WTC11 (cell line): ENCODE measurements around the gene CUTC. TPM values are rescaled to one million over a fixed set of nuclear protein-coding genes. Genes with fewer than 3 reads are reported as not detected.

Source experiments
- ATAC-seq: fragments of 200-7000 bp; cut with Tn5 transposase; 2 replicates; pipeline ENCODE4 v1.10.0; 2021; ENCODE audit warnings: mild to moderate bottlenecking, moderate library complexity
- CTCF ChIA-PET: fragments of 300-600 bp; sonication (Branson Sonifier 250); formaldehyde crosslinking; loops from one replicate; lab custom pipeline; 2021; ENCODE audit warnings: antibody characterized with exemption; lab: Charles Lee
- POLR2A ChIA-PET: fragments of 350-600 bp; sonication (Branson Sonifier 250); formaldehyde crosslinking; loops from one replicate; lab custom pipeline; 2021; ENCODE audit warnings: antibody characterized with exemption; lab: Charles Lee
- DNase-seq: peaks from one replicate; pipeline ENCODE4 v3.0.0; 2021; ENCODE audit warnings: low spot score
- H3K27ac Mint-ChIP-seq: 2 replicates; pipeline ENCODE4 v1.8.0; 2021; ENCODE audit warnings: mixed read lengths
- H3K27me3 Mint-ChIP-seq: 2 replicates; pipeline ENCODE4 v1.8.0; 2021; ENCODE audit warnings: low read depth, mild to moderate bottlenecking, moderate library complexity, mixed read lengths
- H3K36me3 Mint-ChIP-seq: 2 replicates; pipeline ENCODE4 v1.8.0; 2021; ENCODE audit warnings: mixed read lengths
- H3K4me1 Mint-ChIP-seq: 2 replicates; pipeline ENCODE4 v1.8.0; 2022; ENCODE audit warnings: mixed read lengths
- H3K4me3 Mint-ChIP-seq: 2 replicates; pipeline ENCODE4 v1.8.0; 2021; ENCODE audit warnings: mild to moderate bottlenecking, moderate library complexity, mixed read lengths
- H3K9me3 Mint-ChIP-seq: 2 replicates; pipeline ENCODE4 v1.8.0; 2021; ENCODE audit warnings: mixed read lengths
- ELF4 ChIP-seq: sonication (generic); formaldehyde crosslinking; IDR thresholded peaks from 2 replicates; pipeline ENCODE4 v1.8.1; 2022; ENCODE audit warnings: low read depth, mild to moderate bottlenecking, moderate library complexity, missing genetic modification reagents
- FOXP1 ChIP-seq: sonication (generic); formaldehyde crosslinking; IDR thresholded peaks from 2 replicates; pipeline ENCODE4 v1.8.0; 2022; ENCODE audit warnings: missing genetic modification reagents, mild to moderate bottlenecking, moderate library complexity, borderline replicate concordance
- GTF2I ChIP-seq: fragments of 250-450 bp; sonication (Bioruptor Pico); conservative IDR thresholded peaks from 2 replicates; pipeline ENCODE4 v1.4.0; 2021; ENCODE audit warnings: mild to moderate bottlenecking
- IRF2 ChIP-seq: sonication (generic); formaldehyde crosslinking; IDR thresholded peaks from 2 replicates; pipeline ENCODE4 v1.8.0; 2022; ENCODE audit warnings: low read depth, missing genetic modification reagents, borderline replicate concordance
- JAZF1 ChIP-seq: fragments of 250-450 bp; sonication (Bioruptor Pico); IDR thresholded peaks from 2 replicates; pipeline ENCODE4 v1.9.0; 2021; ENCODE audit warnings: moderate library complexity, mild to moderate bottlenecking, inconsistent platforms
- NR1H2 ChIP-seq: sonication (generic); formaldehyde crosslinking; IDR thresholded peaks from 2 replicates; pipeline ENCODE4 v1.9.0; 2021; ENCODE audit warnings: mild to moderate bottlenecking, moderate library complexity, missing genetic modification reagents
- NR3C1 ChIP-seq: sonication (generic); formaldehyde crosslinking; conservative IDR thresholded peaks from 2 replicates; pipeline ENCODE4 v1.8.1; 2023; ENCODE audit warnings: low read depth, mild to moderate bottlenecking, missing genetic modification reagents
- PRRX2 ChIP-seq: fragments of 250-450 bp; sonication (Bioruptor Pico); IDR thresholded peaks from 2 replicates; pipeline ENCODE4 v1.8.0; 2021; ENCODE audit warnings: mild to moderate bottlenecking
- SMAD4 ChIP-seq: sonication (generic); formaldehyde crosslinking; IDR thresholded peaks from 2 replicates; pipeline ENCODE4 v1.8.0; 2022; ENCODE audit warnings: mild to moderate bottlenecking, missing genetic modification reagents
- TEAD1 ChIP-seq: sonication (generic); formaldehyde crosslinking; IDR thresholded peaks from 2 replicates; pipeline ENCODE4 v1.8.0; 2022; ENCODE audit warnings: mild to moderate bottlenecking, missing genetic modification reagents
- total RNA-seq: library from RNA; stranded (reverse); gene quantifications from 3 replicates; pipeline ENCODE4 v1.2.3, GENCODE V29; 2021
- TF ChIP-seq, protein P1 (sequence below): fragments of 250-450 bp; sonication (Bioruptor Pico); IDR thresholded peaks from 2 replicates; pipeline ENCODE4 v1.9.0; 2021; ENCODE audit warnings: mild to moderate bottlenecking, borderline replicate concordance
- TF ChIP-seq, protein P2 (sequence below): fragments of 250-450 bp; sonication (Bioruptor Pico); IDR thresholded peaks from 2 replicates; pipeline ENCODE4 v1.9.0; 2021; ENCODE audit warnings: mild to moderate bottlenecking
- TF ChIP-seq, protein P3 (sequence below): sonication (generic); formaldehyde crosslinking; IDR thresholded peaks from 2 replicates; pipeline ENCODE4 v1.8.1; 2023; ENCODE audit warnings: mild to moderate bottlenecking, moderate library complexity, missing genetic modification reagents
- TF ChIP-seq, protein P4 (sequence below): sonication (generic); formaldehyde crosslinking; IDR thresholded peaks from 2 replicates; pipeline ENCODE4 v1.8.1; 2022; ENCODE audit warnings: low read depth, missing genetic modification reagents, borderline replicate concordance
- TF ChIP-seq, protein P5 (sequence below): sonication (generic); formaldehyde crosslinking; IDR thresholded peaks from 2 replicates; pipeline ENCODE4 v1.8.0; 2023; ENCODE audit warnings: missing genetic modification reagents
- TF ChIP-seq, protein P6 (sequence below): sonication (generic); formaldehyde crosslinking; IDR thresholded peaks from 2 replicates; pipeline ENCODE4 v1.8.1; 2023; ENCODE audit warnings: mild to moderate bottlenecking, missing genetic modification reagents, moderate library complexity
- TF ChIP-seq, protein P7 (sequence below): sonication (generic); formaldehyde crosslinking; IDR thresholded peaks from 2 replicates; pipeline ENCODE4 v1.8.1; 2023; ENCODE audit warnings: mild to moderate bottlenecking, missing genetic modification reagents, borderline replicate concordance

The CUTC gene
- total RNA-seq, 1 experiment from 2014 or later = 28.6 TPM

DNA sequence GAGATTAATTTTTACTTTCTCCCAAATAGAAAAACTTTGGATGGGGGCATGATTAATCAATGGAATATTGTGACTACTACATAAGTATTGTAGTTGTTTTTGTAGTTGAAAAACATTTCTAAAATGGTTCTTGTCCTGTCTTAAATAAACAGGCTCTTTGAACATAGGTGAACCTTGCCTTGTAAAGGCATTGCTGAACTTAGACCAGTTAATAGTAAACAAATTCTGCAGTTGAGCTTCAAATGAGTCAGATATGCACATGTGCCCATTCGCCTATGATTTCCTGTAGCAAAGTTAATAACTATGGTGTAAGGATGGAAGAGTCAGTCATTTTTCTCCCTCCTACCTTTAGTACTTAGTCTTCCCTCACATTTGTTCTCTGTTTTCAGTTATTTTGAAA is 22.6 kb downstream of the CUTC start:
- H3K4me3 Mint-ChIP-seq = no peak overlapping the region
- peaks cover 54% of the 10 kb centered on the region for H3K36me3 Mint-ChIP-seq
- CTCF ChIA-PET = no interaction called here
- TF ChIP-seq, protein P1, sequence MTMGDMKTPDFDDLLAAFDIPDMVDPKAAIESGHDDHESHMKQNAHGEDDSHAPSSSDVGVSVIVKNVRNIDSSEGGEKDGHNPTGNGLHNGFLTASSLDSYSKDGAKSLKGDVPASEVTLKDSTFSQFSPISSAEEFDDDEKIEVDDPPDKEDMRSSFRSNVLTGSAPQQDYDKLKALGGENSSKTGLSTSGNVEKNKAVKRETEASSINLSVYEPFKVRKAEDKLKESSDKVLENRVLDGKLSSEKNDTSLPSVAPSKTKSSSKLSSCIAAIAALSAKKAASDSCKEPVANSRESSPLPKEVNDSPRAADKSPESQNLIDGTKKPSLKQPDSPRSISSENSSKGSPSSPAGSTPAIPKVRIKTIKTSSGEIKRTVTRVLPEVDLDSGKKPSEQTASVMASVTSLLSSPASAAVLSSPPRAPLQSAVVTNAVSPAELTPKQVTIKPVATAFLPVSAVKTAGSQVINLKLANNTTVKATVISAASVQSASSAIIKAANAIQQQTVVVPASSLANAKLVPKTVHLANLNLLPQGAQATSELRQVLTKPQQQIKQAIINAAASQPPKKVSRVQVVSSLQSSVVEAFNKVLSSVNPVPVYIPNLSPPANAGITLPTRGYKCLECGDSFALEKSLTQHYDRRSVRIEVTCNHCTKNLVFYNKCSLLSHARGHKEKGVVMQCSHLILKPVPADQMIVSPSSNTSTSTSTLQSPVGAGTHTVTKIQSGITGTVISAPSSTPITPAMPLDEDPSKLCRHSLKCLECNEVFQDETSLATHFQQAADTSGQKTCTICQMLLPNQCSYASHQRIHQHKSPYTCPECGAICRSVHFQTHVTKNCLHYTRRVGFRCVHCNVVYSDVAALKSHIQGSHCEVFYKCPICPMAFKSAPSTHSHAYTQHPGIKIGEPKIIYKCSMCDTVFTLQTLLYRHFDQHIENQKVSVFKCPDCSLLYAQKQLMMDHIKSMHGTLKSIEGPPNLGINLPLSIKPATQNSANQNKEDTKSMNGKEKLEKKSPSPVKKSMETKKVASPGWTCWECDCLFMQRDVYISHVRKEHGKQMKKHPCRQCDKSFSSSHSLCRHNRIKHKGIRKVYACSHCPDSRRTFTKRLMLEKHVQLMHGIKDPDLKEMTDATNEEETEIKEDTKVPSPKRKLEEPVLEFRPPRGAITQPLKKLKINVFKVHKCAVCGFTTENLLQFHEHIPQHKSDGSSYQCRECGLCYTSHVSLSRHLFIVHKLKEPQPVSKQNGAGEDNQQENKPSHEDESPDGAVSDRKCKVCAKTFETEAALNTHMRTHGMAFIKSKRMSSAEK = no peak
- TF ChIP-seq, protein P2, sequence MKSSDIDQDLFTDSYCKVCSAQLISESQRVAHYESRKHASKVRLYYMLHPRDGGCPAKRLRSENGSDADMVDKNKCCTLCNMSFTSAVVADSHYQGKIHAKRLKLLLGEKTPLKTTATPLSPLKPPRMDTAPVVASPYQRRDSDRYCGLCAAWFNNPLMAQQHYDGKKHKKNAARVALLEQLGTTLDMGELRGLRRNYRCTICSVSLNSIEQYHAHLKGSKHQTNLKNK = no peak
- TF ChIP-seq GTF2I (no peak), IRF2 (no peak), SMAD4 (no peak), ELF4 (CRISPR knock-in tag) (no peak), NR1H2 (CRISPR knock-in tag) (no peak)
- TF ChIP-seq, protein P3, sequence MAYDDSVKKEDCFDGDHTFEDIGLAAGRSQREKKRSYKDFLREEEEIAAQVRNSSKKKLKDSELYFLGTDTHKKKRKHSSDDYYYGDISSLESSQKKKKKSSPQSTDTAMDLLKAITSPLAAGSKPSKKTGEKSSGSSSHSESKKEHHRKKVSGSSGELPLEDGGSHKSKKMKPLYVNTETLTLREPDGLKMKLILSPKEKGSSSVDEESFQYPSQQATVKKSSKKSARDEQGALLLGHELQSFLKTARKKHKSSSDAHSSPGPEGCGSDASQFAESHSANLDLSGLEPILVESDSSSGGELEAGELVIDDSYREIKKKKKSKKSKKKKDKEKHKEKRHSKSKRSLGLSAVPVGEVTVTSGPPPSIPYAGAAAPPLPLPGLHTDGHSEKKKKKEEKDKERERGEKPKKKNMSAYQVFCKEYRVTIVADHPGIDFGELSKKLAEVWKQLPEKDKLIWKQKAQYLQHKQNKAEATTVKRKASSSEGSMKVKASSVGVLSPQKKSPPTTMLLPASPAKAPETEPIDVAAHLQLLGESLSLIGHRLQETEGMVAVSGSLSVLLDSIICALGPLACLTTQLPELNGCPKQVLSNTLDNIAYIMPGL = no peak
- TF ChIP-seq, protein P4, sequence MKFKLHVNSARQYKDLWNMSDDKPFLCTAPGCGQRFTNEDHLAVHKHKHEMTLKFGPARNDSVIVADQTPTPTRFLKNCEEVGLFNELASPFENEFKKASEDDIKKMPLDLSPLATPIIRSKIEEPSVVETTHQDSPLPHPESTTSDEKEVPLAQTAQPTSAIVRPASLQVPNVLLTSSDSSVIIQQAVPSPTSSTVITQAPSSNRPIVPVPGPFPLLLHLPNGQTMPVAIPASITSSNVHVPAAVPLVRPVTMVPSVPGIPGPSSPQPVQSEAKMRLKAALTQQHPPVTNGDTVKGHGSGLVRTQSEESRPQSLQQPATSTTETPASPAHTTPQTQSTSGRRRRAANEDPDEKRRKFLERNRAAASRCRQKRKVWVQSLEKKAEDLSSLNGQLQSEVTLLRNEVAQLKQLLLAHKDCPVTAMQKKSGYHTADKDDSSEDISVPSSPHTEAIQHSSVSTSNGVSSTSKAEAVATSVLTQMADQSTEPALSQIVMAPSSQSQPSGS (CRISPR knock-in tag) = no peak
- TF ChIP-seq, protein P5, sequence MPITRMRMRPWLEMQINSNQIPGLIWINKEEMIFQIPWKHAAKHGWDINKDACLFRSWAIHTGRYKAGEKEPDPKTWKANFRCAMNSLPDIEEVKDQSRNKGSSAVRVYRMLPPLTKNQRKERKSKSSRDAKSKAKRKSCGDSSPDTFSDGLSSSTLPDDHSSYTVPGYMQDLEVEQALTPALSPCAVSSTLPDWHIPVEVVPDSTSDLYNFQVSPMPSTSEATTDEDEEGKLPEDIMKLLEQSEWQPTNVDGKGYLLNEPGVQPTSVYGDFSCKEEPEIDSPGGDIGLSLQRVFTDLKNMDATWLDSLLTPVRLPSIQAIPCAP (CRISPR knock-in tag) = no peak
- DNase-seq (no peak), ATAC-seq (no peak)
- H3K27ac Mint-ChIP-seq = no peak overlapping the region
- POLR2A ChIA-PET = no interaction called here
- no peaks in the 10 kb centered on the region for H3K27me3 Mint-ChIP-seq
- no peaks in the 10 kb centered on the region for H3K9me3 Mint-ChIP-seq
- no peaks in the 10 kb centered on the region for H3K4me1 Mint-ChIP-seq

DNA sequence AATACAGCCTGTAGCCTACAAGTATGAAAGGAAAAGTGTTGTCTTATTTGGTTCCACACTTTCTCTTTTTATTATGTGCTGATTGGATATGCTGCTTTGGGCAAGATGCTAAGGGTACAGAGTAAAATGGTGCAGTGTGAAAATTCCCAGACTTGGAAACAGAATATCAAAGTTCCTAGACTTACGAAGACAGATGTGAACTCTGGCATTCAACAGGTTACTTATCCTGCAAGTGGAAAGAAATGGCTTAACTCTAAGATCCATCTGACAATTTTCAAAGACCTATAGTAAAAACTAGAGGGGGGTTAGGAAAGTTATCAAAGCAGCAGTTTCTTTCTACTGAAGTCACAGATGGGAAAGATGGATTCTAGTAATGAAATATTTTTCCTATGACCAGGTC is 24.1 kb downstream of the CUTC start:
- Mint-ChIP-seq H3K36me3 (peaks cover 46% of the 10 kb centered on the region), H3K27me3 (no peaks in the 10 kb centered on the region), H3K9me3 (no peaks in the 10 kb centered on the region), H3K4me1 (no peaks in the 10 kb centered on the region), H3K4me3 (no peak overlapping the region), H3K27ac (no peak overlapping the region)
- ChIA-PET CTCF (no interaction called here), POLR2A (no interaction called here)
- DNase-seq = no peak
- no peak for ATAC-seq
- TF ChIP-seq TEAD1 (CRISPR knock-in tag) (no peak), PRRX2 (CRISPR knock-in tag) (no peak), NR3C1 (CRISPR knock-in tag) (no peak), NR1H2 (CRISPR knock-in tag) (no peak), JAZF1 (no peak), FOXP1 (no peak)
- TF ChIP-seq, protein P6, sequence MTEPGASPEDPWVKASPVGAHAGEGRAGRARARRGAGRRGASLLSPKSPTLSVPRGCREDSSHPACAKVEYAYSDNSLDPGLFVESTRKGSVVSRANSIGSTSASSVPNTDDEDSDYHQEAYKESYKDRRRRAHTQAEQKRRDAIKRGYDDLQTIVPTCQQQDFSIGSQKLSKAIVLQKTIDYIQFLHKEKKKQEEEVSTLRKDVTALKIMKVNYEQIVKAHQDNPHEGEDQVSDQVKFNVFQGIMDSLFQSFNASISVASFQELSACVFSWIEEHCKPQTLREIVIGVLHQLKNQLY = no peak
- TF ChIP-seq, protein P1 = no peak
- TF ChIP-seq, protein P7, sequence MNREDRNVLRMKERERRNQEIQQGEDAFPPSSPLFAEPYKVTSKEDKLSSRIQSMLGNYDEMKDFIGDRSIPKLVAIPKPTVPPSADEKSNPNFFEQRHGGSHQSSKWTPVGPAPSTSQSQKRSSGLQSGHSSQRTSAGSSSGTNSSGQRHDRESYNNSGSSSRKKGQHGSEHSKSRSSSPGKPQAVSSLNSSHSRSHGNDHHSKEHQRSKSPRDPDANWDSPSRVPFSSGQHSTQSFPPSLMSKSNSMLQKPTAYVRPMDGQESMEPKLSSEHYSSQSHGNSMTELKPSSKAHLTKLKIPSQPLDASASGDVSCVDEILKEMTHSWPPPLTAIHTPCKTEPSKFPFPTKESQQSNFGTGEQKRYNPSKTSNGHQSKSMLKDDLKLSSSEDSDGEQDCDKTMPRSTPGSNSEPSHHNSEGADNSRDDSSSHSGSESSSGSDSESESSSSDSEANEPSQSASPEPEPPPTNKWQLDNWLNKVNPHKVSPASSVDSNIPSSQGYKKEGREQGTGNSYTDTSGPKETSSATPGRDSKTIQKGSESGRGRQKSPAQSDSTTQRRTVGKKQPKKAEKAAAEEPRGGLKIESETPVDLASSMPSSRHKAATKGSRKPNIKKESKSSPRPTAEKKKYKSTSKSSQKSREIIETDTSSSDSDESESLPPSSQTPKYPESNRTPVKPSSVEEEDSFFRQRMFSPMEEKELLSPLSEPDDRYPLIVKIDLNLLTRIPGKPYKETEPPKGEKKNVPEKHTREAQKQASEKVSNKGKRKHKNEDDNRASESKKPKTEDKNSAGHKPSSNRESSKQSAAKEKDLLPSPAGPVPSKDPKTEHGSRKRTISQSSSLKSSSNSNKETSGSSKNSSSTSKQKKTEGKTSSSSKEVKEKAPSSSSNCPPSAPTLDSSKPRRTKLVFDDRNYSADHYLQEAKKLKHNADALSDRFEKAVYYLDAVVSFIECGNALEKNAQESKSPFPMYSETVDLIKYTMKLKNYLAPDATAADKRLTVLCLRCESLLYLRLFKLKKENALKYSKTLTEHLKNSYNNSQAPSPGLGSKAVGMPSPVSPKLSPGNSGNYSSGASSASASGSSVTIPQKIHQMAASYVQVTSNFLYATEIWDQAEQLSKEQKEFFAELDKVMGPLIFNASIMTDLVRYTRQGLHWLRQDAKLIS (CRISPR knock-in tag) = no peak
